Peyer's patch (tissue), 4 donors: Measurements from ENCODE around the gene IFIH1. TPM values are rescaled to one million over a fixed set of nuclear protein-coding genes. Genes with fewer than 3 reads are reported as not detected.

Experiments
- DNase-seq, 3 donors: peaks; one replicate each; pipeline ENCODE4 v3.0.0-alpha.2; 2017 to 2019
- H3K27ac ChIP-seq, 4 donors: fragments of 200-600 bp; sonication (generic); one replicate each; pipeline ENCODE4 v1.5.1; 2016 to 2019
- H3K27me3 ChIP-seq, 2 donors: fragments of 200-600 bp; sonication (generic); one replicate each; pipeline ENCODE4 v1.5.1; 2019
- H3K36me3 ChIP-seq, 3 donors: fragments of 200-600 bp; sonication (generic); one replicate each; pipeline ENCODE4 v1.5.1; 2016 to 2019
- H3K4me1 ChIP-seq, 4 donors: fragments of 200-600 bp; sonication (generic); one replicate each; pipeline ENCODE4 v1.5.1; 2016 to 2019
- H3K4me3 ChIP-seq, 4 donors: fragments of 200-600 bp; sonication (generic); 1 replicate in 3 of 4; 2 replicates in 1 of 4; pipeline ENCODE4 v1.5.1; 2016 to 2019; ENCODE audit warnings: mild to moderate bottlenecking in 1 of 4
- H3K9me3 ChIP-seq, 4 donors: fragments of 200-600 bp; sonication (generic); one replicate each; pipeline ENCODE4 v1.5.1; 2016 to 2019; ENCODE audit warnings: mild to moderate bottlenecking in 1 of 4
- CTCF ChIP-seq, 6 experiments: fragments of 450-650 bp in 4 of 6; fragments of 200-600 bp in 2 of 6; sonication (generic) in 1 of 6; IDR thresholded peaks; one replicate each; pipeline ENCODE4 v1.5.1; 2017 to 2019; ENCODE audit warnings: antibody characterized with exemption in 6 of 6, mild to moderate bottlenecking in 3 of 6, moderate library complexity in 1 of 6
- POLR2A ChIP-seq, 2 donors: fragments of 450-650 bp; IDR thresholded peaks; one replicate each; pipeline ENCODE4 v1.5.1; 2017; ENCODE audit warnings: antibody characterized with exemption in 2 of 2, mild to moderate bottlenecking in 2 of 2, moderate library complexity in 2 of 2
- total RNA-seq, 4 donors: library from RNA; depleted of rRNA; stranded (reverse); fragments of >200 nt; gene quantifications; one replicate each; pipeline ENCODE4 v1.1.0, GENCODE V29; 2016

IFIH1 gene
- total RNA-seq, 4 donors from 2014 or later = 25.4 to 68.5 (median 30.6) TPM

DNA sequence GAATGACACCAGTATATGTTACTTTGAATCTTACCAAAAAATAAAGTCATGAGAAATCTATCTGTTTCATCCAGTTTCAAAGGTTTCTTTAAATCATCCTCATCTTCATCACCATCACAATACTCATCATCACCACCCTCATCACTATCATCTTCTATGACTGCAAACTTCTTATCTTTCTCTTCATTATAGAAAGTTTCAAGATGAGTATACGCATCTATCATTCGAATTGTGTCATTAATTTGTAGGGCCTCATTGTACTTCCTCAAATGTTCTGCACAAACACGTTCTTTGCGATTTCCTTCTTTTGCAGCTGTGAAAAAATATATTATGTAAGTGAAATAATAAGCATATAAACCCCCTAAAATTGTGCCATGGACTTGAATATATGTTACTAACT, 41.1 kb downstream of the IFIH1 start:
- DNase-seq = no peak
- H3K27ac ChIP-seq = no peak overlapping the region
- peaks cover 0 to 65% (median 5%) of the 10 kb centered on the region in 3 donors for H3K36me3 ChIP-seq
- H3K4me3 ChIP-seq = no peak overlapping the region
- no peaks in the 10 kb centered on the region for H3K9me3 ChIP-seq
- H3K27me3 ChIP-seq = no peaks in the 10 kb centered on the region
- TF ChIP-seq CTCF (IDR thresholded peaks at IDR 0.05) (no peak), POLR2A (IDR thresholded peaks at IDR 0.05) (no peak)
- no peaks in the 10 kb centered on the region for H3K4me1 ChIP-seq

DNA sequence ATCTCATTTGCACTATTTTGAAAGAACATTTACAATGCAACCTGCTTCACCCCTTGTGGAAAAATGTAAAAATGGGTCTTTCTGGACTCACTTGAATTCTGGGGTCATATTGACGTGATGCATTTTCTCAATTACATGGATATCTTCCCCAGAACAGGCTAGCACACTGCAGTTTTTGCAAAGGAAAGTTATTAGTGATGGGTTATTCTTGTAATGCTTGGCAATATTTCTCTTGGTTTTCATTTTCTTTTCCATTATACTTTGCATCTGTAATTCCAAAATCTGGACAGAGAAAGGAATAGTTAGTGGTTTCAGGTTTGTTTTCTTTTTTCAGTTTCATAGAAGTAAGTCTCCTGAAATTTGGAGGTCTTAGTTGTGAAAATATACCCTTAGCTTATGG, 50.5 kb downstream of the IFIH1 start:
- TF ChIP-seq CTCF (IDR thresholded peaks at IDR 0.05) (no peak), POLR2A (IDR thresholded peaks at IDR 0.05) (no peak)
- Histone ChIP-seq H3K27ac (no peak overlapping the region), H3K36me3 (peaks cover 0 to 48% (median 4%) of the 10 kb centered on the region in 3 donors), H3K27me3 (no peaks in the 10 kb centered on the region), H3K4me1 (no peaks in the 10 kb centered on the region), H3K4me3 (no peak overlapping the region), H3K9me3 (no peaks in the 10 kb centered on the region)
- DNase-seq = no peak

GRCh38 chr2:162267496-162267895, 51.0 kb downstream of the IFIH1 start:
- H3K36me3 ChIP-seq = peaks cover 0 to 45% (median 4%) of the 10 kb centered on the region in 3 donors
- H3K4me1 ChIP-seq = no peaks in the 10 kb centered on the region
- no peak overlapping the region for H3K4me3 ChIP-seq
- no peaks in the 10 kb centered on the region for H3K27me3 ChIP-seq
- H3K9me3 ChIP-seq = no peaks in the 10 kb centered on the region
- no peak overlapping the region for H3K27ac ChIP-seq
- no peak for TF ChIP-seq POLR2A (IDR thresholded peaks at IDR 0.05)
- no peak for TF ChIP-seq CTCF (IDR thresholded peaks at IDR 0.05)
- DNase-seq = no peak

DNA sequence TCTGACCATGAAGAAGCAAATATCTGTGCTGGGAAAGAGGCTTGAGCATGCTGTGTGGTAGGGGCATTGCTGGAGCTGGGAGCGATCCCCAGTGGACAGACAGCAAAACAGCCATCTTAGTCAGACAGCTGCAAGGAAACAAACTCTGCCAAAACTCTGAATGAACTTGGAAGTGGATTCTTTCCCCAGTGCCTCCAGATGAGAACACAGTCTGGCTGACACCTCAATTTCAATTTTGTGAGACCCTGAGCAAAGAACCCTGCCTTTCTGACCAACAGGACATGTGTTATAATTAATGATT, 52.1 kb downstream of the IFIH1 start:
- TF ChIP-seq CTCF (IDR thresholded peaks at IDR 0.05) (no peak), POLR2A (IDR thresholded peaks at IDR 0.05) (no peak)
- Histone ChIP-seq H3K4me1 (no peaks in the 10 kb centered on the region), H3K4me3 (no peak overlapping the region), H3K9me3 (no peaks in the 10 kb centered on the region), H3K36me3 (peaks cover 0 to 34% (median 4%) of the 10 kb centered on the region in 3 donors), H3K27ac (no peak overlapping the region), H3K27me3 (no peaks in the 10 kb centered on the region)
- DNase-seq = no peak

DNA sequence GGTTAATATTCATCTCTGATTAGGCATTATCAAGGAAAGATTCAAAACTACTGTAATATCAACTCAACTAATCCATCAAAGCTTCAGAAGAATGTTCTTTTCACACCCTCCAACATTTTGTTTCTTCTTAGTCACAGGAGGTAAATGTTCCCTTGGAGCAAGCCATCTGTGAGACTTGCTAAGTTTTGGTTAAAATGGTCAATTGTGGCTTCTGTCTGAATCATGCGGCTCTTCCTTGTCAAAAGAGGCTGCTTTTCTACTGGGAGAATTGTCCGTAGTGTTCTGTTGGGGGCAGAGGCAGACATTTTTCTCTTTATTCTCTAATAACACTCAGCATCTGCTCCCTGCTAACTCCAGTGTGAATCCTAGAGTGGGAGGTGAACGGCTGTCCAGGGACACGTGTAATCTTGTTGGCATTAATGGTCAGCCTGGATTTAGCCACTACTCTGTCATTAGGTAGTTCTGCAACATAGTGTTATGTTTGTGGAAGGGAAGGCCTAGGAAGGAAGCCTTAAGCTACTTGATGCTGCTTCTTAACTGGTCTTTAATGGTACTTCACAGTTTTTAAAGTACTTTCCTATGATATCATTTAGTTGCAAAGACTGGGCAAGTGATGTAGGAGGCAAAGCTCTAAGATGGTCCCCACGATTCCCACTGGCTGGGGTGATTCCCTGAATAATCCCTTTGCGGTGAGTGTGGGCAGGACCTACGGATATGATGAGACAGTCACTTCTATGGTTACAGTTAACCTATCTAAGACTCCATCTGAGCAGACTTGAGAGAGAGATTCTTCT, 52.6 kb downstream of the IFIH1 start:
- TF ChIP-seq CTCF (IDR thresholded peaks at IDR 0.05) (no peak), POLR2A (IDR thresholded peaks at IDR 0.05) (no peak)
- Histone ChIP-seq H3K4me1 (no peaks in the 10 kb centered on the region), H3K27me3 (no peaks in the 10 kb centered on the region), H3K4me3 (no peak overlapping the region), H3K9me3 (no peaks in the 10 kb centered on the region), H3K36me3 (peaks cover 0 to 31% (median 4%) of the 10 kb centered on the region in 3 donors), H3K27ac (no peak overlapping the region)
- no peak for DNase-seq
